Heart left ventricle (tissue), 16 donors: Measurements from ENCODE around the gene ATP5PB. TPM values are rescaled to one million over a fixed set of nuclear protein-coding genes. Genes with fewer than 3 reads are reported as not detected.

Experiments used
- ATAC-seq, 4 donors: fragments of 200-7000 bp; cut with Tn5 transposase; one replicate each; pipeline ENCODE4 v1.9.1; 2020 to 2022; ENCODE audit warnings: moderate library complexity in 4 of 4, mild to moderate bottlenecking in 3 of 4, moderate number of reproducible peaks in 1 of 4
- DNase-seq, 5 donors: peaks; one replicate each; pipeline ENCODE4 v3.0.0-alpha.2; 2020
- H3K27ac ChIP-seq, 12 donors: fragments of 200-600 bp; sonication (generic) in 4 of 12; one replicate each; pipeline versions ENCODE4 v1.5.0 to v1.8.0; 2016 to 2022; ENCODE audit warnings: mild to moderate bottlenecking in 2 of 12
- H3K27me3 ChIP-seq, 9 donors: fragments of 200-600 bp; sonication (generic) in 2 of 9; one replicate each; pipeline versions ENCODE4 v1.5.1 to v1.8.0; 2016 to 2022; ENCODE audit warnings: mild to moderate bottlenecking in 3 of 9
- H3K36me3 ChIP-seq, 9 donors: fragments of 200-600 bp; sonication (generic) in 2 of 9; one replicate each; pipeline versions ENCODE4 v1.5.0 to v1.8.0; 2018 to 2022; ENCODE audit warnings: mild to moderate bottlenecking in 2 of 9
- H3K4me1 ChIP-seq, 12 donors: fragments of 200-600 bp; sonication (generic) in 4 of 12; one replicate each; pipeline versions ENCODE4 v1.5.0 to v1.8.0; 2016 to 2022; ENCODE audit warnings: mild to moderate bottlenecking in 3 of 12
- H3K4me3 ChIP-seq, 12 donors: fragments of 200-600 bp; sonication (generic) in 4 of 12; one replicate each; pipeline versions ENCODE4 v1.5.0 to v1.8.0; 2017 to 2022; ENCODE audit warnings: mild to moderate bottlenecking in 9 of 12, moderate library complexity in 4 of 12
- H3K9me3 ChIP-seq, 12 donors: fragments of 200-600 bp; sonication (generic) in 4 of 12; one replicate each; pipeline versions ENCODE4 v1.5.0 to v1.8.0; 2016 to 2022; ENCODE audit warnings: mild to moderate bottlenecking in 1 of 12
- CTCF ChIP-seq, 12 donors: fragments of 200-600 bp; sonication (generic) in 4 of 12; IDR thresholded peaks; one replicate each; pipeline versions ENCODE4 v1.5.0 to v1.8.0; 2018 to 2022; ENCODE audit warnings: antibody characterized with exemption in 12 of 12, mild to moderate bottlenecking in 5 of 12
- POLR2A ChIP-seq, 2 donors: fragments of 450-650 bp; IDR thresholded peaks; one replicate each; pipeline ENCODE4 v1.6.1; 2017; ENCODE audit warnings: antibody characterized with exemption in 2 of 2, mild to moderate bottlenecking in 2 of 2, moderate library complexity in 2 of 2
- WGBS, 4 donors: extraction: QIAGEN DNeasy Blood & Tissue Kit in 2 of 4; methylation state at CpG; one replicate each; pipeline versions ENCODE4 v1.1.5 to v1.1.7; 2013 to 2018; 5-methylcytosine and 5-hydroxymethylcytosine counted together
- intact Hi-C, 10 donors: fragments of 100-400 bp; cut with DNase I; formaldehyde crosslinking; loops; one replicate each; pipeline versions ENCODE4 v1.11.1 to v1.14.2; 2022
- polyA plus RNA-seq, 2 donors: library from polyadenylated mRNA; stranded (reverse); fragments of 200-250 nt; gene quantifications; one replicate each; pipeline ENCODE4 v1.2.3, GENCODE V29; 2013
- total RNA-seq, 9 donors: library from RNA; depleted of rRNA in 2 of 9; stranded (reverse); fragments of >200 nt in 2 of 9; fragmentation: NEBNext Ultra II Directional in 3 of 9; extraction: Animal tissue kit (Norgen Biotek cat#: 25700) in 3 of 9; gene quantifications; one replicate each; pipeline versions ENCODE4 v1.1.0 to v1.2.4, GENCODE V29; 2016 to 2023
- donor health status: ischemic (EF 13 %, LVEDD 7.1; RV severe dilation, severe dysfunction).
- donor health status: healthy with polysubstance abuse.
- donor health status: DM: no; HTN: yes; CAD: no.
- donor health status: DM: no; HTN: no; CAD: no.
- donor health status: ischemic (EF 25% LVEDD 6.9; RV normal size, moderate dysfunction).
- donor health status: ischemic (EF 25% LVEDD 5.7; RV mildly dilated, moderate dysfunction).
- donor health status: healthy.
- donor health status: DM: yes; HTN: yes; CAD: no.
- donor health status: ischemic (EF 35%, LVEDD 5.7; RV mildly dilated, moderate dysfunction).
- donor health status: nonischemic (EF 11% LVEDD 7.7; RV severe dilation, severe dysfunction).
- donor health status: DM: yes; HTN: yes; CAD: no.
- donor health status: PGD.
- donor health status: ischemic (EF 29% LVEDD 5.4; RV normal size, mild dysfunction).
- donor health status: nonischemic (EF 23%, LVEDD 6.1; RV moderate dilation, normal function).

The ATP5PB gene
- total and polyA plus RNA-seq, 11 donors = 394 to 878 (median 625) TPM

- DNase-seq (peak; percentile 71 to 89 (median 85)), ATAC-seq (peak; percentile 72 to 78 (median 76))
- peaks cover 6 to 100% (median 37%) of the 10 kb centered on the region in 12 donors for H3K4me1 ChIP-seq
- TF ChIP-seq CTCF (IDR thresholded peaks at IDR 0.05) = peak in 1 of 12 donors; percentile 7
- no peak for TF ChIP-seq POLR2A (IDR thresholded peaks at IDR 0.05)
- H3K36me3 ChIP-seq = no peaks in the 10 kb centered on the region
- H3K4me3 ChIP-seq = peak overlapping the region in 10 of 12 donors; percentile 14 to 52 (median 39)
- WGBS, 4 donors = 22 to 36% (median 29%) methylated on average over 12 to 15 of the region's 15 CpGs
- H3K27me3 ChIP-seq = no peaks in the 10 kb centered on the region
- intact Hi-C loops = loop anchor here (1.0 to 5.0 kb wide), 14 partner anchors 59 to 262 kb away; partner anchors contain the start of genes DDX20 (in 5 of the 10), ATP5PB (in 1 of the 10) and WDR77 (in 1 of the 10)
- H3K9me3 ChIP-seq = no peaks in the 10 kb centered on the region
- peak overlapping the region; percentile 82 to 99 (median 92) for H3K27ac ChIP-seq
Observed at GRCh38 chr1:111507411-111508201, 58.3 kb downstream of the ATP5PB start.

GRCh38 chr1:111509997-111510375 is 60.7 kb downstream of the ATP5PB start:
- TF ChIP-seq POLR2A (IDR thresholded peaks at IDR 0.05) (no peak), CTCF (IDR thresholded peaks at IDR 0.05) (no peak)
- Histone ChIP-seq H3K4me1 (peaks cover 6 to 100% (median 52%) of the 10 kb centered on the region in 12 donors), H3K4me3 (no peak overlapping the region), H3K36me3 (no peaks in the 10 kb centered on the region), H3K9me3 (no peaks in the 10 kb centered on the region), H3K27ac (peak overlapping the region in 11 of 12 donors; percentile 24 to 99 (median 89)), H3K27me3 (no peaks in the 10 kb centered on the region)
- WGBS, 4 donors = 4 to 14% (median 9%) methylated on average over 3 of the region's 3 CpGs
- peak; percentile 49 to 67 (median 53) for ATAC-seq
- DNase-seq = peak in 4 of 5 donors; percentile 76 to 83 (median 82)
- intact Hi-C loops = loop anchor here (2.0 to 10.0 kb wide), 13 partner anchors 61 to 247 kb away; partner anchors contain the start of genes DDX20 (in 5 of the 10), ATP5PB (in 1 of the 10) and WDR77 (in 1 of the 10)

- 83 to 94% (median 88%) methylated on average over 3 of the region's 3 CpGs for WGBS, 4 donors
- Histone ChIP-seq H3K4me3 (no peak overlapping the region), H3K9me3 (no peaks in the 10 kb centered on the region), H3K36me3 (no peaks in the 10 kb centered on the region), H3K27me3 (no peaks in the 10 kb centered on the region), H3K27ac (peak overlapping the region in 3 of 12 donors; percentile 89 to 94 (median 92)), H3K4me1 (peaks cover 8 to 100% (median 65%) of the 10 kb centered on the region in 12 donors)
- intact Hi-C loops = loop anchor here in 5 of 10 donors (1.0 to 10.0 kb wide), 4 partner anchors 81 to 113 kb away; no protein-coding TSS in a partner anchor
- TF ChIP-seq POLR2A (IDR thresholded peaks at IDR 0.05) (no peak), CTCF (IDR thresholded peaks at IDR 0.05) (no peak)
- ATAC-seq = no peak
- DNase-seq = no peak
Observed at GRCh38 chr1:111511370-111511769, 62.1 kb downstream of the ATP5PB start.

Other genes starting within 250 kb of the ATP5PB start
- gene DENND2D, start 248.8 kb upstream of the ATP5PB start, total RNA-seq = 10 to 100 TPM in 1 of 9 donors, 1 to 10 TPM in 7, under 1 TPM in 1; 0.96 to 23.9 (median 2.3) TPM
- 1 to 10 TPM in 1 of 2 donors, under 1 TPM in 1; 0.99 to 1.2 TPM for gene DENND2D, start 248.8 kb upstream of the ATP5PB start, polyA plus RNA-seq
- gene CHI3L2, start 221.8 kb upstream of the ATP5PB start, total RNA-seq = 10 to 100 TPM in 1 of 9 donors, 1 to 10 TPM in 7, not detected in 1; 1.0 to 23.0 (median 2.1) TPM
- 1 to 10 TPM; 1.8 to 5.0 TPM for gene CHI3L2, start 221.8 kb upstream of the ATP5PB start, polyA plus RNA-seq
- gene CHIA, start 158.6 kb upstream of the ATP5PB start, total RNA-seq = under 1 TPM in 1 of 9 donors, not detected in 8; 0.61 TPM
- gene CHIA, start 158.6 kb upstream of the ATP5PB start, polyA plus RNA-seq = under 1 TPM in 1 of 2 donors, not detected in 1; 0.10 TPM
- gene OVGP1, start 21.7 kb upstream of the ATP5PB start, total RNA-seq = 1 to 10 TPM in 1 of 9 donors, under 1 TPM in 8; 0.30 to 1.4 (median 0.63) TPM
- gene OVGP1, start 21.7 kb upstream of the ATP5PB start, polyA plus RNA-seq = under 1 TPM; 0.28 to 0.61 TPM
- 10 to 100 TPM; 30.5 to 48.4 (median 34.0) TPM for gene WDR77, start 208 bp upstream of the ATP5PB start, total RNA-seq
- 10 to 100 TPM; 25.6 to 64.3 TPM for gene WDR77, start 208 bp upstream of the ATP5PB start, polyA plus RNA-seq
- gene C1orf162, start 24.5 kb downstream of the ATP5PB start, total RNA-seq = 10 to 100 TPM in 2 of 9 donors, 1 to 10 TPM in 7; 2.3 to 45.1 (median 6.5) TPM
- gene C1orf162, start 24.5 kb downstream of the ATP5PB start, polyA plus RNA-seq = 1 to 10 TPM; 6.8 to 9.3 TPM
- 1 to 10 TPM in 7 of 9 donors, under 1 TPM in 2; 0.12 to 6.2 (median 2.2) TPM for gene ADORA3, start 54.2 kb downstream of the ATP5PB start, total RNA-seq
- 1 to 10 TPM; 1.2 to 1.5 TPM for gene ADORA3, start 54.2 kb downstream of the ATP5PB start, polyA plus RNA-seq
- gene TMIGD3, start 54.2 kb downstream of the ATP5PB start, total RNA-seq = 10 to 100 TPM in 1 of 9 donors, 1 to 10 TPM in 4, under 1 TPM in 2, not detected in 2; 0.46 to 26.4 (median 2.2) TPM
- 1 to 10 TPM; 1.1 TPM for gene TMIGD3, start 54.2 kb downstream of the ATP5PB start, polyA plus RNA-seq
- gene RAP1A, start 170.3 kb downstream of the ATP5PB start, total RNA-seq = 100 to 1,000 TPM in 4 of 9 donors, 10 to 100 TPM in 5; 52.6 to 134 (median 99.1) TPM
- 10 to 100 TPM; 88.4 to 99.8 TPM for gene RAP1A, start 170.3 kb downstream of the ATP5PB start, polyA plus RNA-seq